WTC11 (cell line): Measurements from ENCODE around the gene PGAP6. TPM values are rescaled to one million over a fixed set of nuclear protein-coding genes. Genes with fewer than 3 reads are reported as not detected.

Experiments used
- ATAC-seq: fragments of 200-7000 bp; cut with Tn5 transposase; 2 replicates; pipeline ENCODE4 v1.10.0; 2021; ENCODE audit warnings: mild to moderate bottlenecking, moderate library complexity
- CTCF ChIA-PET: fragments of 300-600 bp; sonication (Branson Sonifier 250); formaldehyde crosslinking; loops from one replicate; lab custom pipeline; 2021; ENCODE audit warnings: antibody characterized with exemption; lab: Charles Lee
- POLR2A ChIA-PET: fragments of 350-600 bp; sonication (Branson Sonifier 250); formaldehyde crosslinking; loops from one replicate; lab custom pipeline; 2021; ENCODE audit warnings: antibody characterized with exemption; lab: Charles Lee
- DNase-seq: peaks from one replicate; pipeline ENCODE4 v3.0.0; 2021; ENCODE audit warnings: low spot score
- H3K27ac Mint-ChIP-seq: 2 replicates; pipeline ENCODE4 v1.8.0; 2021; ENCODE audit warnings: mixed read lengths
- H3K27me3 Mint-ChIP-seq: 2 replicates; pipeline ENCODE4 v1.8.0; 2021; ENCODE audit warnings: low read depth, mild to moderate bottlenecking, moderate library complexity, mixed read lengths
- H3K36me3 Mint-ChIP-seq: 2 replicates; pipeline ENCODE4 v1.8.0; 2021; ENCODE audit warnings: mixed read lengths
- H3K4me1 Mint-ChIP-seq: 2 replicates; pipeline ENCODE4 v1.8.0; 2022; ENCODE audit warnings: mixed read lengths
- H3K4me3 Mint-ChIP-seq: 2 replicates; pipeline ENCODE4 v1.8.0; 2021; ENCODE audit warnings: mild to moderate bottlenecking, moderate library complexity, mixed read lengths
- H3K9me3 Mint-ChIP-seq: 2 replicates; pipeline ENCODE4 v1.8.0; 2021; ENCODE audit warnings: mixed read lengths
- ARID4B ChIP-seq: sonication (generic); formaldehyde crosslinking; IDR thresholded peaks from 2 replicates; pipeline ENCODE4 v1.8.0; 2023; ENCODE audit warnings: missing genetic modification reagents, mild to moderate bottlenecking, borderline replicate concordance
- ATF6 ChIP-seq: sonication (generic); formaldehyde crosslinking; IDR thresholded peaks from 2 replicates; pipeline ENCODE4 v1.8.1; 2023; ENCODE audit warnings: mild to moderate bottlenecking, missing genetic modification reagents
- CBFB ChIP-seq: sonication (generic); formaldehyde crosslinking; IDR thresholded peaks from 2 replicates; pipeline ENCODE4 v1.8.1; 2022; ENCODE audit warnings: mild to moderate bottlenecking, low read depth, missing genetic modification reagents
- ELF4 ChIP-seq: sonication (generic); formaldehyde crosslinking; IDR thresholded peaks from 2 replicates; pipeline ENCODE4 v1.8.1; 2022; ENCODE audit warnings: low read depth, mild to moderate bottlenecking, moderate library complexity, missing genetic modification reagents
- ESRRA ChIP-seq: sonication (generic); formaldehyde crosslinking; IDR thresholded peaks from 2 replicates; pipeline ENCODE4 v1.8.1; 2022; ENCODE audit warnings: mild to moderate bottlenecking, missing genetic modification reagents, borderline replicate concordance
- FOXJ3 ChIP-seq: sonication (generic); formaldehyde crosslinking; IDR thresholded peaks from 2 replicates; pipeline ENCODE4 v1.9.0; 2021; ENCODE audit warnings: missing genetic modification reagents, mild to moderate bottlenecking, borderline replicate concordance
- FOXK1 ChIP-seq: sonication (generic); formaldehyde crosslinking; IDR thresholded peaks from 2 replicates; pipeline ENCODE4 v1.8.0; 2022; ENCODE audit warnings: mild to moderate bottlenecking, moderate library complexity, missing genetic modification reagents
- FOXP4 ChIP-seq: sonication (generic); formaldehyde crosslinking; IDR thresholded peaks from 2 replicates; pipeline ENCODE4 v1.8.0; 2022; ENCODE audit warnings: mild to moderate bottlenecking, missing genetic modification reagents
- KAT7 ChIP-seq: sonication (generic); formaldehyde crosslinking; IDR thresholded peaks from 2 replicates; pipeline ENCODE4 v1.8.1; 2023; ENCODE audit warnings: missing genetic modification reagents, mild to moderate bottlenecking, borderline replicate concordance
- MAX ChIP-seq: sonication (generic); formaldehyde crosslinking; IDR thresholded peaks from 2 replicates; pipeline ENCODE4 v1.8.0; 2022; ENCODE audit warnings: mild to moderate bottlenecking, missing genetic modification reagents
- NFYB ChIP-seq: sonication (generic); formaldehyde crosslinking; conservative IDR thresholded peaks from 2 replicates; pipeline ENCODE4 v1.8.0; 2022; ENCODE audit warnings: low read depth, missing genetic modification reagents
- NR3C1 ChIP-seq: sonication (generic); formaldehyde crosslinking; conservative IDR thresholded peaks from 2 replicates; pipeline ENCODE4 v1.8.1; 2023; ENCODE audit warnings: low read depth, mild to moderate bottlenecking, missing genetic modification reagents
- SOX15 ChIP-seq: fragments of 250-450 bp; sonication (Bioruptor Pico); IDR thresholded peaks from 2 replicates; pipeline ENCODE4 v1.9.0; 2021; ENCODE audit warnings: mild to moderate bottlenecking
- TCF7 ChIP-seq: sonication (generic); formaldehyde crosslinking; IDR thresholded peaks from 2 replicates; pipeline ENCODE4 v1.8.0; 2022; ENCODE audit warnings: mild to moderate bottlenecking, low read depth, missing genetic modification reagents, moderate library complexity
- ZBTB43 ChIP-seq: sonication (generic); formaldehyde crosslinking; IDR thresholded peaks from 2 replicates; pipeline ENCODE4 v1.8.1; 2023; ENCODE audit warnings: mild to moderate bottlenecking, missing genetic modification reagents
- ZNF121 ChIP-seq: sonication (generic); formaldehyde crosslinking; IDR thresholded peaks from 2 replicates; pipeline ENCODE4 v1.8.0; 2023; ENCODE audit warnings: missing genetic modification reagents
- ZNF281 ChIP-seq: sonication (generic); formaldehyde crosslinking; IDR thresholded peaks from 2 replicates; pipeline ENCODE4 v1.8.0; 2023; ENCODE audit warnings: mild to moderate bottlenecking, missing genetic modification reagents
- ZNF317 ChIP-seq: sonication (generic); formaldehyde crosslinking; IDR thresholded peaks from 2 replicates; pipeline ENCODE4 v1.8.1; 2023; ENCODE audit warnings: low read depth, mild to moderate bottlenecking, moderate library complexity, missing genetic modification reagents, borderline replicate concordance
- ZNF423 ChIP-seq: fragments of 250-450 bp; sonication (Bioruptor Pico); IDR thresholded peaks from 2 replicates; pipeline ENCODE4 v2.1.2; 2022; ENCODE audit warnings: mild to moderate bottlenecking, moderate library complexity
- ZNF425 ChIP-seq: fragments of 250-450 bp; sonication (Bioruptor Pico); conservative IDR thresholded peaks from 2 replicates; pipeline ENCODE4 v1.9.0; 2021; ENCODE audit warnings: mild to moderate bottlenecking
- total RNA-seq: library from RNA; stranded (reverse); gene quantifications from 3 replicates; pipeline ENCODE4 v1.2.3, GENCODE V29; 2021

Gene PGAP6
- total RNA-seq, 1 experiment from 2014 or later = 108 TPM

- CTCF ChIA-PET = no interaction called here
Measured at GRCh38 chr16:349211-349610, 32.6 kb downstream of the PGAP6 start.

More at GRCh38 chr16:349211-349610, 32.6 kb downstream of the PGAP6 start:
- H3K36me3 Mint-ChIP-seq = peaks cover 33% of the 10 kb centered on the region
- H3K27me3 Mint-ChIP-seq = no peaks in the 10 kb centered on the region; the same call in 1 of the 2 replicates
- POLR2A ChIA-PET = no interaction called here
- H3K4me3 Mint-ChIP-seq = no peak overlapping the region
- TF ChIP-seq SOX15 (no peak), MAX (no peak), ARID4B (no peak), ATF6 (CRISPR knock-in tag) (no peak), ZNF423 (CRISPR knock-in tag) (no peak), NR3C1 (CRISPR knock-in tag) (no peak), ELF4 (CRISPR knock-in tag) (no peak), TCF7 (CRISPR knock-in tag) (no peak), ZBTB43 (CRISPR knock-in tag) (no peak), ESRRA (CRISPR knock-in tag) (no peak), ZNF425 (CRISPR knock-in tag) (no peak), ZNF317 (CRISPR knock-in tag) (no peak), ZNF281 (CRISPR knock-in tag) (no peak), FOXP4 (CRISPR knock-in tag) (no peak), ZNF121 (CRISPR knock-in tag) (no peak), CBFB (no peak), FOXJ3 (CRISPR knock-in tag) (no peak), KAT7 (CRISPR knock-in tag) (no peak), FOXK1 (CRISPR knock-in tag) (no peak), NFYB (CRISPR knock-in tag) (no peak)
- no peaks in the 10 kb centered on the region for H3K9me3 Mint-ChIP-seq
- H3K4me1 Mint-ChIP-seq = peaks cover 6% of the 10 kb centered on the region
- ATAC-seq (no peak), DNase-seq (no peak)
- H3K27ac Mint-ChIP-seq = peak overlapping the region; percentile 80; the same call in 1 of the 2 replicates
